ENCODE results near the gene PRSS33.

PRSS33 gene

DNA sequence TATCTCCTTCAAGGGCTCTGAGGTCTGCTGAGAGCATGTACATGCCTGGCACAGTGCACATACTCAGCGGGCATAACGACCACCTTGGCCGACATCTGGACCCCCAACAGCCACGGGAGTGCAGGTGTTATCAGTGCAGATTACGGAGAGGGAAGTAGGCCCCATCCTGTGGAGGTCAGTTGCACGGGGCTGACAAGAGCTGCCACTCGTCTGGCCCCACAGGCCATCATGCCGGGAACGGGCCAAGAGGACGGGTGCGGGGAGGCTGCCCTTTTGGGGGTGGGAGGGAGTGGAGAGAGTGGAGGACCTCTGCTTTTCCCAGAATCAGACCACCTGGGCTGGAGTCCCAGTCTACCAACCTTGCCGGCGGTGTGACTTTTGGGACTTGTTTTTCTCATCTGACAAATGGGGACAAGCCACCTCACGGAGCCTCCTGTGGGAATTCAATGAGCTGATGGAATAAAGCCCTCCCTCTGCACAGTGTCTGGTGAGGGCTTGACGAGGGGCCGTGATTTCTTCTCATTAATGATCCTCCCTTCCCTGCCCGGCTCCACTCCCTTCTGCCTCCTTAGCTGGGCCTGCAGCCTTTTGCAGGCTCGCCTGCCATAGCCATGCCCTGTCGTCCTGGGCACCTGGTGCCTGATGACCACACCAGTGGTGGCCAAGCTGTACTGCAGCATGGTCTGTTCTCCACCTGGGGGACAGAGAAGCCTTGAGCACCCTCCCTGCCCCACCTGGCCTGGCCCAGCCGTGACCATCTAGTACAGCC, 4.6 kb downstream of the PRSS33 start:
- H3K4me3 ChIP-seq (replicated peaks; ENCODE audit: low read depth, low read length), result no peak overlapping the region
- no peak for TF ChIP-seq CTCF (IDR thresholded peaks at IDR 0.05; ENCODE audit: low read length, missing control alignments)
- DNase-seq (ENCODE audit: low read depth), result no peak

- no peak for DNase-seq (ENCODE audit: low read depth)
- no peak overlapping the region for H3K4me3 ChIP-seq (replicated peaks; ENCODE audit: low read depth, low read length)
- TF ChIP-seq CTCF (IDR thresholded peaks at IDR 0.05; ENCODE audit: low read length, missing control alignments), result no peak
These were observed 7.1 kb downstream of the PRSS33 start for GRCh38 chr16:2779978-2780898.

DNA sequence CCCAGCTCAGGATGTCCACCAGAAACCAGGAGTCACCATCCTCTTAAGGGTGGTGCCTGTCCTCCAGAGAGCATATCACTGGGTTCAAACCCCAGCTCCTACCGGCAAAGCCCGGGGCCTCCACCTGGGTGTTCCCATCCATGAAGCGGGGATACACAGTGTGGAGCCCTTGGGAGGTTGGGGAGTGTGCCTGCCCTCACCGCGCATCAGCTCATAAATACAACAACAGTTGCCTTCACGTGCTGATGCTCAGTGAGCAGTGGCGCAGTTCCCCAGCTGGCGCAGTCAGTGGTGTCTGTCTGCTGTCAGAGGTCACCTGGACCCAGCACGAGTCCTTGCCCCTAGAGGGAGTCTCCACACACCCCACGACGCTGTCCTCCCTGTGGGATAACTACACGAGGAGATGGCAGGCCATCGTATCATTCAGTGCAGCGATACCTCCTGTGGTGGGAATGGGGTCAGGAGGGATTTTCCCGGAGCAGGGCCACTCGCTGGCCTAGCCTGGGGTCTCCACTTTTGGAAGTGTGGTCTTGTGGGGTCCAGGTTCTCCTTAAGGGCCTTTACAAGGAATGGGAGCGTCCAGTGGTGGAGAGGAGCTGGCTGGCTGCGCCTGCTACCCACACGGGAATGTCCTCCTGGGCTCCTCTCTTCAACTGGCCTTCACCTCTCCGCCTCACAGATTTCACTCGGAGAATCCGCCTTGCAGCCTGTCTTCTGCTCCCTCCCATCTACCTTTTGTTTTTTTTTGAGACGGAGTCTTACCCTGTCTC, 8.0 kb downstream of the PRSS33 start:
- no peak for TF ChIP-seq CTCF (IDR thresholded peaks at IDR 0.05; ENCODE audit: low read length, missing control alignments)
- no peak for DNase-seq (ENCODE audit: low read depth)
- H3K4me3 ChIP-seq (replicated peaks; ENCODE audit: low read depth, low read length), result no peak overlapping the region

DNA sequence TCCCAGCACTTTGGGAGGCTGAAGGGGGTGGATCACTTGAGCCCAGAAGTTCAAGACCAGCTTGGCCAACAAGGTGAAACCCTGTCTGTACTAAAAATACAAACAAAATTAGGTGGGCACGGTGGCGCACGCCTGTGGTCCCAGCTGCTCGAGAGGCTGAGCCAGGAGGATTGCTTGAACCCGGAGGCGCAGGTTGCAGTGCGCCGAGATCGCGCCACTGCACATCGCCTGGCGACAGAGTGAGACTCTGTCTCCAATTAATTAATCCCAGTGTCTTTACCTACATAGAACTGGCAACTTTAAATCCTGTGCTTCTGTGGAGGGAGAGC, 8.8 kb downstream of the PRSS33 start:
- no peak for TF ChIP-seq CTCF (IDR thresholded peaks at IDR 0.05; ENCODE audit: low read length, missing control alignments)
- no peak for DNase-seq (ENCODE audit: low read depth)
- peak overlapping the region; percentile 95 for H3K4me3 ChIP-seq (replicated peaks; ENCODE audit: low read depth, low read length)

DNA sequence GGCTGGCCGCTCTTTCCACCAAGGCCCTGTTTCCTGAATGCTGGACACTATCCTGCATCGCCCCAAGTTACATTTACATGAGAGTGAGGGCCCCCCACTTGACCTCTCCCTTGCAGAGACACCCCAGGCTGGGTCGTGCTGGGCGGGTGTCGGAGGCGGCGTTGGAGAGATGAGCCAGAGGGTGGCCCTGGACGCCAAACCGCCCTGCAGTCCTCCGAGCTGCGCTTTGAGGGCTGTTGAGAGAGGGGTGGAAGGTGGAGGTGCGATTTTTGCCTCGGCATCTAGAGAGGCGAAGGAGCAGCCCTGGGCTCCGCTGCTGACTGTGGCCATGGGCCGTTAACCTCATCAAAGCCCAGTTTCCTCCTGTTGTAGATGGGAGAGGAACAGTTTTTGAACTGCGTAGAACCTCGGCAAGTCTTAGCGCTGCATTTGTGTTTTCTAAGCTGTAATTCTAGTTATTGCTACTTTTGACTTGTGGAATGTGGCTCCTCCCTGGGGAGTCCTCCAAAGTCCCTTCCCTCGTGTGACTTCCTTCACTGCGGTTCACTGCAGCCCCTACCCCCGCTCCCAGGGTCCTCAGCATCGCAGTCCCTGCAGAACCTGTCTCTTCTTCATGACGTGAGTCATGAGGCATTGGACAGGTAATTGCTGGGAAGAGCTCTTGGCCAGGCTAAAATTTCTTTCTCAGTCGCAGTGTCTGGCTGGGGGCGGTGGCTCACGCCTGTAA, 9.3 kb downstream of the PRSS33 start:
- DNase-seq (ENCODE audit: low read depth), result no peak
- H3K4me3 ChIP-seq (replicated peaks; ENCODE audit: low read depth, low read length), result peak overlapping the region; percentile 95
- TF ChIP-seq CTCF (IDR thresholded peaks at IDR 0.05; ENCODE audit: low read length, missing control alignments), result no peak

DNA sequence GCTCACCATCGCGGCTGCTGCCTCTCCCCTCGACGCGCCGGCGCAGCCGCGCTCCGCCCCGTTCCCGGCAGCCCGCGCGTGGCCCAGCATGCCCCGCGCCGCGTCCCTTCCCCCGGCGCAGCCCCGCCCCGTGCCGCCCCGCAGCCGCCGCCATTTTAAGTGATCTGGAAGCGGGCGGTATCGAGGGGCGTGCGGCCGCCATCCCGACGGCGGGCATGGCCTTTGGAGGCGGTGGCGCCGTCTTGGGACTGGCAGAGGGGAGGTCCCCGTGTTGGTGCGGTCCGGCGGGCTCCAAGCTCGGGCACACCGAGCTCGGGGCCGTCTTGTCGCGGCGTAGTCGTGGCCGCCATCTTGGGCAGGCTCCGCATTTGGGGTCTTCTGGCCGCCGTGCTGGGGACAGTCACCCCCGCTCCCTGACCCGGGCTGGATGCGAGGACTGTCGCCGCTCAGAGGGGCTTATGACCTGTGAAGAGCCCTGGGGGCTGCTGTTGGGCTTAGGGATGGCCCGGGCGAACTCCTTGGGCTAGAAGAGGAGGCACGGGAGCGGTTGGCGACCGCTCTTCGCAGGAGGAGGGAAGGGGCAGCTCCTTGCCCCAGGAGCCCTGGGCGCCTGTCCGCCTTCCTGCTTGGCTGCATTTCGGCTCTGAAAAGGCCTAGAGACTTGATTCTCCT, 10.0 kb downstream of the PRSS33 start, which contains the start of gene ELOB:
Gene ELOB, minus strand, starts transcription at position 50 of the 672 bp plus-strand sequence. Its CDS starts 41 bp downstream, at position 9.
- no peak for TF ChIP-seq CTCF (IDR thresholded peaks at IDR 0.05; ENCODE audit: low read length, missing control alignments)
- peak within 1 kb of the TSS; percentile 95 for H3K4me3 ChIP-seq (replicated peaks; ENCODE audit: low read depth, low read length)
- peak; percentile 75 for DNase-seq (ENCODE audit: low read depth)

Measured in fibroblast of pulmonary artery (primary cell).